Measurements from ENCODE around the gene TEX53. TPM values are rescaled to one million over a fixed set of nuclear protein-coding genes. Genes with fewer than 3 reads are reported as not detected.
A peak's percentile ranks its signal among the peaks of the same experiment; 100 is the strongest.

TEX53 gene
- total and polyA plus RNA-seq, 10 of the 15 experiments (the other 5 are each of a cell fraction or from before 2014, with no cell fraction given): not detected

- no peak for TF ChIP-seq IRF5 (IDR thresholded peaks at IDR 0.05; ENCODE audit: borderline replicate concordance)
- no peak for TF ChIP-seq SPI1 (IDR thresholded peaks at IDR 0.05; ENCODE audit: borderline replicate concordance, insufficient read depth, low read depth, low read length)
- TF ChIP-seq CHD2 (IDR thresholded peaks at IDR 0.05; ENCODE audit: borderline replicate concordance, low read depth, low read length): 0 out of 2 replicates have a peak, but pooled peaks have one; percentile 32
- TF ChIP-seq ESRRA (IDR thresholded peaks at IDR 0.05; ENCODE audit: low read length): no peak
- TF ChIP-seq SMAD5 (IDR thresholded peaks at IDR 0.05; ENCODE audit: low read depth): 0 out of 2 replicates have a peak, but pooled peaks have one; percentile 32
- no peak for TF ChIP-seq TCF3 (IDR thresholded peaks at IDR 0.05; ENCODE audit: borderline replicate concordance, insufficient read depth, low read depth, low read length)
- TF ChIP-seq RAD21 (IDR thresholded peaks at IDR 0.05; ENCODE audit: insufficient read depth, low read depth, low read length): no peak
- TF ChIP-seq NKRF (conservative IDR thresholded peaks at IDR 0.05): no peak
- TF ChIP-seq BCL11A (IDR thresholded peaks at IDR 0.05; ENCODE audit: low read depth, low read length): no peak
- TF ChIP-seq PKNOX1 (IDR thresholded peaks at IDR 0.05): peak; percentile 27; the same call in 1 of the 2 replicates
- TF ChIP-seq EP300 (IDR thresholded peaks at IDR 0.05; ENCODE audit: borderline replicate concordance in 1 of 2, control insufficient read depth in 1 of 2, low read depth in 2 of 2, low read length in 2 of 2): no peak
- TF ChIP-seq ZNF622 (IDR thresholded peaks at IDR 0.05): no peak
- TF ChIP-seq ZBTB4 (CRISPR knock-in tag; IDR thresholded peaks at IDR 0.05): no peak
- no peak for TF ChIP-seq STAT1 (conservative IDR thresholded peaks at IDR 0.05)
- TF ChIP-seq HCFC1 (IDR thresholded peaks at IDR 0.05; ENCODE audit: low read length): no peak
- no peak for TF ChIP-seq BMI1 (IDR thresholded peaks at IDR 0.05; ENCODE audit: borderline replicate concordance)
- TF ChIP-seq ELK1 (IDR thresholded peaks at IDR 0.05; ENCODE audit: low read depth, low read length): no peak
- peak in 1 of 2 experiments; percentile 28; a peak in 1 of 4 replicates for TF ChIP-seq CEBPB (IDR thresholded peaks at IDR 0.05; ENCODE audit: borderline replicate concordance in 1 of 2, low read depth in 2 of 2, low read length in 2 of 2)
Measured at GRCh38 chr9:114611516-114612271, 45.9 kb downstream of the TEX53 start (continued).

Measured in GM12878 (cell line).